Suppressor macrophage treated with lipopolysaccharide for 4 hours (primary cell): ENCODE data around the gene PRRC2C.

ENCODE experiments used
- DNase-seq: peaks from one replicate; pipeline ENCODE4 v3.0.0-alpha.2; 2020

PRRC2C gene

DNA sequence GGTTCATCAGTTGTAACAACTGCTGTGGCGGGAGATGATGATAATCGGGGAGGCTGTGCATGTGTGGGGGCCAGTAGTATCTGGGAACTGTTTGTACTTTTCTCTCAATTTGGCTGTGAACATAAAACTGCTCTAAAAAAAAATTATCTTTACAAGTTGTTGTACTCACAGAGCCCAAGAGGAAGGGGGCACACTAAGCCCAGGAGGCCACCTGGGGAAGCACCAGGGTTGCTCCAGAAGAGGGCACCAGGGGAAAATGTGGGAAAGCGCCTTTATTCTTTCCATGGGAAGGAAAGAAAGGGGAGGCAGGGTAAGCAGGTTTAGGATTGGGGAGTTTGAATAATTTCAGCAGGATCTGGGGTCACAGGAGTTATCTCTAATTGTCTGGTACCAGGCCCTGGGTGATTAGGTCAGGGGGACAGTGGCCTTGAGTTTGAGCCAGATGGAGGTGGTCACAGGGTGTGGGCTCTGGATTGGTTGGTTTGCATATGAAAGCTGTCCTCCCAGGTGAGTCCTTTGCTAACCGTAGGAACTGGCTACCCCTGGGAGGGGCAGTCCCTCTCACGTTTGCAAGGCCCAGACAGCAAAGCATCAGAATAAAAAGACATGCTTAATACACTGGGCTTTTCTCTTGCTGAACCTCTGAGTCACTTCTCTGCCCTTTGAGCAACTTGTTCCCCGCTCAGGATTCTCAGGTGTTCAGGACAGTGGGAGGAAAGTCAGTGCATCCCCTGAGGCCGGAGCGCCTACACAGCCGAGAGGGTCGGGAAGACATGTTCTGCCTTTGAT lies 155.9 kb downstream of the PRRC2C start:
- DNase-seq: no peak

DNA sequence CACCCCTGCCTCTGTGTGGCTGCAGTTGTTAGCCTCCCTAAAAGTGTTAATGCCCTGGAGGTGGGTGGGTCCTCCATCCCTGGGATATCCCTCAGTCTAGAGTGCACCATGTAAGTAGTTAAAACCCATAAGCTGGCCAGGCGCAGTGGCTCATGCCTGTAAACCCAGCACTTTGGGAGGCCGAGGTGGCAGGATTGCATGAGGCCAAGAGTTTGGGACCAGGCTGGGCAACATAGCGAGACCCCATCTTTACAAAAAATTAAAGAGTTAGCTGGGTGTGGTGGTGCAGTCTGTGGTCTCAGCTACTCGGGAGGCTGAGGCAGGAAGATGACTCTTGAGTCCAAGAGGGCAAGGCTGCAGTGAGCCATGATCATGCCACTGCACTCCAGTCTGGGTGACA lies 156.9 kb downstream of the PRRC2C start:
- DNase-seq: no peak
